Stomach (tissue), 9 donors: ENCODE measurements around the gene DHDDS. TPM values are rescaled to one million over a fixed set of nuclear protein-coding genes. Genes with fewer than 3 reads are reported as not detected.

Source experiments
- DNase-seq, 2 donors: peaks; one replicate each; pipeline versions ENCODE4 v3.0.0 to v3.0.0-alpha.2; 2013 to 2019
- H3K27ac ChIP-seq, 5 donors: fragments of 200-600 bp in 4 of 5; sonication (generic) in 4 of 5; one replicate each; pipeline ENCODE4 v1.5.1; 2013 to 2019; ENCODE audit warnings: mild to moderate bottlenecking in 1 of 5, moderate library complexity in 1 of 5
- H3K27me3 ChIP-seq, 3 donors: fragments of 200-600 bp; sonication (generic); one replicate each; pipeline ENCODE4 v1.5.1; 2017 to 2019; ENCODE audit warnings: mixed run types in 1 of 3
- H3K36me3 ChIP-seq, 4 donors: fragments of 200-600 bp; sonication (generic); 1 replicate in 3 of 4; 2 replicates in 1 of 4; pipeline ENCODE4 v1.5.1; 2016 to 2019
- H3K4me1 ChIP-seq, 4 donors: fragments of 200-600 bp; sonication (generic); one replicate each; pipeline ENCODE4 v1.5.1; 2016 to 2019
- H3K4me3 ChIP-seq, 4 donors: fragments of 200-600 bp; sonication (generic) in 3 of 4; one replicate each; pipeline ENCODE4 v1.5.1; 2016 to 2019; ENCODE audit warnings: mild to moderate bottlenecking in 1 of 4
- H3K9me3 ChIP-seq, 4 donors: fragments of 200-600 bp; sonication (generic); one replicate each; pipeline ENCODE4 v1.5.1; 2016 to 2019
- CTCF ChIP-seq, 7 experiments: fragments of 450-650 bp in 4 of 7; fragments of 200-600 bp in 3 of 7; sonication (generic) in 3 of 7; IDR thresholded peaks; one replicate each; pipeline ENCODE4 v1.5.1; 2016 to 2019; ENCODE audit warnings: antibody characterized with exemption in 7 of 7, control low read depth in 2 of 7, mild to moderate bottlenecking in 1 of 7
- EP300 ChIP-seq: sonication (generic); formaldehyde crosslinking; IDR thresholded peaks from one replicate; pipeline ENCODE4 v1.6.1; 2017; ENCODE audit warnings: antibody characterized with exemption
- POLR2A ChIP-seq, 4 donors: fragments of 450-650 bp; IDR thresholded peaks; one replicate each; pipeline ENCODE4 v1.6.1; 2016; ENCODE audit warnings: antibody characterized with exemption in 4 of 4, control low read depth in 2 of 4, mild to moderate bottlenecking in 1 of 4, moderate library complexity in 1 of 4
- POLR2AphosphoS5 ChIP-seq, 3 donors: sonication (generic); formaldehyde crosslinking; IDR thresholded peaks; one replicate each; pipeline ENCODE4 v1.6.1; 2016; ENCODE audit warnings: antibody characterized with exemption in 3 of 3
- WGBS, 5 donors: extraction: QIAGEN DNeasy Blood & Tissue Kit in 3 of 5; methylation state at CpG; one replicate each; pipeline versions ENCODE4 v1.1.5 to v1.1.7; 2013 to 2018; 5-methylcytosine and 5-hydroxymethylcytosine counted together
- intact Hi-C: fragments of 100-400 bp; cut with DNase I; formaldehyde crosslinking; loops from one replicate; pipeline ENCODE4 v1.15.1; 2023; ENCODE audit warnings: low total_unique reads
- polyA plus RNA-seq, 3 donors: library from polyadenylated mRNA; stranded (reverse); fragments of 200-250 nt; gene quantifications; one replicate each; pipeline ENCODE4 v1.2.3, GENCODE V29; 2013
- total RNA-seq, 5 donors: library from RNA; depleted of rRNA; stranded (reverse); fragments of >200 nt; gene quantifications; one replicate each; pipeline versions ENCODE4 v1.1.0 to v1.2.3, GENCODE V29; 2014 to 2016
- donor health status: healthy with polysubstance abuse.
- donor health status: Bipolar disorder and iron deficiency.
- donor health status: healthy.

DHDDS gene
- total and polyA plus RNA-seq, 8 donors = 15.3 to 63.6 (median 43.7) TPM

GRCh38 chr1:26483980-26484379 is 51.9 kb downstream of the DHDDS start:
- 79 to 91% (median 88%) methylated on average over 2 of the region's 2 CpGs for WGBS, 5 donors
- Histone ChIP-seq H3K27ac (no peak overlapping the region), H3K9me3 (no peaks in the 10 kb centered on the region), H3K27me3 (no peaks in the 10 kb centered on the region), H3K36me3 (peaks cover 0 to 23% (median 16%) of the 10 kb centered on the region in 4 donors), H3K4me3 (no peak overlapping the region), H3K4me1 (no peaks in the 10 kb centered on the region)
- intact Hi-C loops = no loop called here
- TF ChIP-seq EP300 = no peak
- no peak for TF ChIP-seq POLR2A (IDR thresholded peaks at IDR 0.05)
- no peak for TF ChIP-seq CTCF (IDR thresholded peaks at IDR 0.05)
- TF ChIP-seq POLR2AphosphoS5 (IDR thresholded peaks at IDR 0.05) = no peak
- DNase-seq = no peak

- Histone ChIP-seq H3K36me3 (no peaks in the 10 kb centered on the region), H3K4me3 (no peak overlapping the region), H3K27ac (no peak overlapping the region), H3K9me3 (no peaks in the 10 kb centered on the region), H3K27me3 (no peaks in the 10 kb centered on the region), H3K4me1 (no peaks in the 10 kb centered on the region)
- no peak for DNase-seq
- intact Hi-C loops = no loop called here
- TF ChIP-seq CTCF (IDR thresholded peaks at IDR 0.05) (no peak), EP300 (no peak), POLR2AphosphoS5 (IDR thresholded peaks at IDR 0.05) (no peak), POLR2A (IDR thresholded peaks at IDR 0.05) (no peak)
- WGBS, 5 donors = 65 to 92% (median 77%) methylated on average over 2 to 4 of the region's 4 CpGs
These were observed 58.0 kb downstream of the DHDDS start for GRCh38 chr1:26490155-26490554.

- Histone ChIP-seq H3K36me3 (no peaks in the 10 kb centered on the region), H3K4me3 (no peak overlapping the region), H3K27me3 (no peaks in the 10 kb centered on the region), H3K27ac (no peak overlapping the region), H3K9me3 (no peaks in the 10 kb centered on the region), H3K4me1 (no peaks in the 10 kb centered on the region)
- TF ChIP-seq EP300 (no peak), POLR2AphosphoS5 (IDR thresholded peaks at IDR 0.05) (no peak), CTCF (IDR thresholded peaks at IDR 0.05) (no peak), POLR2A (IDR thresholded peaks at IDR 0.05) (no peak)
- 55 to 66% (median 62%) methylated on average over 3 of the region's 3 CpGs for WGBS, 5 donors
- intact Hi-C loops = no loop called here
- DNase-seq = no peak
These were observed 61.1 kb downstream of the DHDDS start for GRCh38 chr1:26493267-26493666.

GRCh38 chr1:26493938-26494337 is 61.8 kb downstream of the DHDDS start:
- Histone ChIP-seq H3K4me3 (no peak overlapping the region), H3K9me3 (no peaks in the 10 kb centered on the region), H3K36me3 (no peaks in the 10 kb centered on the region), H3K4me1 (peaks cover 0 to 3% (median 0%) of the 10 kb centered on the region in 4 donors), H3K27me3 (no peaks in the 10 kb centered on the region), H3K27ac (no peak overlapping the region)
- 83 to 98% (median 91%) methylated on average over 3 of the region's 3 CpGs for whole genome bisulfite sequencing, 5 donors
- no peak for TF ChIP-seq CTCF (IDR thresholded peaks at IDR 0.05)
- TF ChIP-seq POLR2A (IDR thresholded peaks at IDR 0.05) = no peak
- no peak for TF ChIP-seq EP300
- no peak for TF ChIP-seq POLR2AphosphoS5 (IDR thresholded peaks at IDR 0.05)
- no peak for DNase-seq
- intact Hi-C loops = no loop called here
